A673 (cell line): Measurements from ENCODE around the gene PARD6G.

Experiments used
- CTCF ChIP-seq: fragments of 300-800, 200-600 bp; sonication (generic); conservative IDR thresholded peaks from 2 replicates; pipeline ENCODE4 v1.5.1; 2017; ENCODE audit warnings: low read depth, mild to moderate bottlenecking, antibody characterized with exemption, low read length, moderate library complexity, mixed read lengths
- EZH2 ChIP-seq: fragments of 200-600 bp; sonication (generic); IDR thresholded peaks from 2 replicates; pipeline ENCODE4 v1.6.1; 2017; ENCODE audit warnings: borderline replicate concordance, low read depth, mild to moderate bottlenecking, mixed read lengths, antibody characterized with exemption, low read length; ENCODE audit not compliant: poor library complexity, severe bottlenecking

DNA sequence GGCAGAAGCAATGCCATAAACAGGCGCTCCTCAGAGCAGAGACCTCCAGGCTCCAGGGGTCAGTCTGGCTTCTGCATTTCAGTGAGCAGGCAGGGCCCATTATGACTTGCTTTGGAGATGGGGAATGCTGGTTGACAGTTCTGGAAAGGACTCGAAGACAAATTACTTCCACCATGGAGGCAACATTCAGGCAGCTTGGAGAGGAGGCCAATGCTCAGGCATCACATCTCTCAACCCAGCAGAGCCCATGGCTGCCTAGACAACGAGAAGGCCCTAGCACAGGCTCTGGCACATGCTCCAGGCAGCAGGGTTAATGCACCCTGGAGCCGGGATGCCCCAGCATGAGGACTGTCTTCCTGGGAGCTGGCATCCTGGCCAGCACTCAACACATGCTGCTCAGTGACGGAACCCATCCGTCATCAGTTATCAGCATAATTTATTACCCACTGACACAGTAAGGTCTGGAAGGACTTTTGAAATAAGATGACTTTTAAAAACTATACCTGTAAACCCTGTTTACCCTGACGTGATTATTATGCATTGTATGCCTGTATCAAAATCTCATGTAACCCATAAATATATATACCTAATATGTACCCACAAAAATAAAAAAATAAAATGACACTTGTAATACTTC, 85.4 kb downstream of the PARD6G start:
- no peak for TF ChIP-seq CTCF
- no peak for TF ChIP-seq EZH2
